T-helper 17 cell (primary cell): ENCODE measurements around the gene OR4D1. TPM values are rescaled to one million over a fixed set of nuclear protein-coding genes. Genes with fewer than 3 reads are reported as not detected.

Experiments used
- ATAC-seq: fragments of 150-1000 bp; cut with Tn5 transposase; 2 replicates; pipeline ENCODE4 v1.10.0; 2021; ENCODE audit warnings: mild to moderate bottlenecking, moderate library complexity
- DNase-seq, 3 donors: peaks; one replicate each; pipeline versions ENCODE4 v3.0.0 to v3.0.0-alpha.2; 2020 to 2021
- H3K9me3 ChIP-seq: one replicate; pipeline ENCODE4 v1.7.0; 2013; ENCODE audit warnings: low read length, mild to moderate bottlenecking; ENCODE audit not compliant: control insufficient read depth, poor library complexity, severe bottlenecking
- H3K27ac Mint-ChIP-seq: one replicate; pipeline ENCODE4 v1.8.0; 2022; ENCODE audit warnings: mild to moderate bottlenecking, moderate library complexity, mixed read lengths
- H3K27me3 Mint-ChIP-seq: one replicate; pipeline ENCODE4 v1.8.0; 2022; ENCODE audit warnings: mixed read lengths
- H3K36me3 Mint-ChIP-seq: one replicate; pipeline ENCODE4 v1.8.0; 2022; ENCODE audit warnings: low read depth, mixed read lengths
- H3K4me1 Mint-ChIP-seq: one replicate; pipeline ENCODE4 v1.8.0; 2022; ENCODE audit warnings: mild to moderate bottlenecking, mixed read lengths
- H3K4me3 Mint-ChIP-seq: one replicate; pipeline ENCODE4 v1.8.0; 2022; ENCODE audit warnings: mild to moderate bottlenecking, moderate library complexity, mixed read lengths
- total RNA-seq, 4 donors: library from RNA in 2 of 4; stranded (reverse) in 2 of 4; gene quantifications; one replicate each; pipeline ENCODE4 v1.2.3 and lab custom pipeline; 2022 to 2026

OR4D1 gene
- total RNA-seq, 2 donors from 2014 or later, result 1.0 to 1.2 TPM

- Mint-ChIP-seq H3K27ac (no peak overlapping the region), H3K4me1 (peaks cover 22% of the 10 kb centered on the region), H3K27me3 (no peaks in the 10 kb centered on the region), H3K4me3 (no peak overlapping the region), H3K36me3 (peaks cover 2% of the 10 kb centered on the region)
- ATAC-seq (no peak), DNase-seq (no peak)
- no peaks in the 10 kb centered on the region for H3K9me3 ChIP-seq
Observed at GRCh38 chr17:58165981-58166380, 17.8 kb downstream of the OR4D1 start.

- no peak within 1 kb of the TSS for H3K4me3 Mint-ChIP-seq
- ATAC-seq, result no peak
- peaks cover 27% of the 10 kb centered on the region for H3K4me1 Mint-ChIP-seq
- H3K27me3 Mint-ChIP-seq, result no peaks in the 10 kb centered on the region
- H3K36me3 Mint-ChIP-seq, result peaks cover 2% of the 10 kb centered on the region
- H3K27ac Mint-ChIP-seq, result peak within 1 kb of the TSS; percentile 74
- no peaks in the 10 kb centered on the region for H3K9me3 ChIP-seq
- DNase-seq, result no peak
Observed at GRCh38 chr17:58166682-58167081, 18.5 kb downstream of the OR4D1 start, which contains the start of gene OR4D2. Gene OR4D2, plus strand, starts transcription at chr17:58166982. Its CDS starts 2,674 bp downstream, at chr17:58169656.

- DNase-seq (no peak), ATAC-seq (no peak)
- no peaks in the 10 kb centered on the region for H3K9me3 ChIP-seq
- Mint-ChIP-seq H3K27me3 (no peaks in the 10 kb centered on the region), H3K4me3 (peak overlapping the region; percentile 39), H3K27ac (peak overlapping the region; percentile 43), H3K36me3 (no peaks in the 10 kb centered on the region), H3K4me1 (peaks cover 35% of the 10 kb centered on the region)
Observed at GRCh38 chr17:58170622-58171021, 22.4 kb downstream of the OR4D1 start.

GRCh38 chr17:58172369-58173071 lies 24.3 kb downstream of the OR4D1 start:
- ATAC-seq (peak; percentile 83), DNase-seq (peak in 1 of 3 donors; percentile 25)
- Mint-ChIP-seq H3K27me3 (peaks cover 11% of the 10 kb centered on the region), H3K4me1 (peaks cover 33% of the 10 kb centered on the region), H3K36me3 (peaks cover 2% of the 10 kb centered on the region), H3K27ac (peak overlapping the region; percentile 39), H3K4me3 (no peak overlapping the region)
- H3K9me3 ChIP-seq, result no peaks in the 10 kb centered on the region

GRCh38 chr17:58174871-58175270 lies 26.7 kb downstream of the OR4D1 start:
- H3K4me3 Mint-ChIP-seq, result no peak overlapping the region
- no peak for DNase-seq
- peaks cover 22% of the 10 kb centered on the region for H3K4me1 Mint-ChIP-seq
- H3K27ac Mint-ChIP-seq, result no peak overlapping the region
- ATAC-seq, result no peak
- peaks cover 2% of the 10 kb centered on the region for H3K36me3 Mint-ChIP-seq
- H3K27me3 Mint-ChIP-seq, result peaks cover 18% of the 10 kb centered on the region
- H3K9me3 ChIP-seq, result no peaks in the 10 kb centered on the region

GRCh38 chr17:58176200-58176599 lies 28.0 kb downstream of the OR4D1 start:
- no peaks in the 10 kb centered on the region for H3K9me3 ChIP-seq
- peaks cover 15% of the 10 kb centered on the region for H3K4me1 Mint-ChIP-seq
- H3K27ac Mint-ChIP-seq, result no peak overlapping the region
- DNase-seq (no peak), ATAC-seq (no peak)
- peaks cover 2% of the 10 kb centered on the region for H3K36me3 Mint-ChIP-seq
- H3K4me3 Mint-ChIP-seq, result no peak overlapping the region
- H3K27me3 Mint-ChIP-seq, result peaks cover 21% of the 10 kb centered on the region

GRCh38 chr17:58181796-58182195 lies 33.6 kb downstream of the OR4D1 start:
- Mint-ChIP-seq H3K27ac (no peak overlapping the region), H3K36me3 (peaks cover 2% of the 10 kb centered on the region), H3K4me1 (peaks cover 10% of the 10 kb centered on the region), H3K27me3 (peaks cover 26% of the 10 kb centered on the region), H3K4me3 (no peak overlapping the region)
- ATAC-seq (no peak), DNase-seq (no peak)
- no peaks in the 10 kb centered on the region for H3K9me3 ChIP-seq

- no peak for ATAC-seq
- H3K9me3 ChIP-seq, result no peaks in the 10 kb centered on the region
- H3K4me3 Mint-ChIP-seq, result no peak overlapping the region
- H3K27ac Mint-ChIP-seq, result no peak overlapping the region
- peaks cover 13% of the 10 kb centered on the region for H3K4me1 Mint-ChIP-seq
- H3K36me3 Mint-ChIP-seq, result peaks cover 2% of the 10 kb centered on the region
- no peak for DNase-seq
- H3K27me3 Mint-ChIP-seq, result peaks cover 30% of the 10 kb centered on the region
Observed at GRCh38 chr17:58183514-58183913, 35.3 kb downstream of the OR4D1 start.

- Mint-ChIP-seq H3K4me1 (peaks cover 13% of the 10 kb centered on the region), H3K27ac (no peak overlapping the region), H3K27me3 (peaks cover 30% of the 10 kb centered on the region), H3K36me3 (peaks cover 2% of the 10 kb centered on the region), H3K4me3 (no peak overlapping the region)
- ATAC-seq (no peak), DNase-seq (no peak)
- no peaks in the 10 kb centered on the region for H3K9me3 ChIP-seq
Observed at GRCh38 chr17:58184308-58184985, 36.3 kb downstream of the OR4D1 start.

- Mint-ChIP-seq H3K27me3 (peaks cover 36% of the 10 kb centered on the region), H3K36me3 (peaks cover 2% of the 10 kb centered on the region), H3K4me1 (peaks cover 13% of the 10 kb centered on the region), H3K27ac (no peak overlapping the region), H3K4me3 (no peak overlapping the region)
- ATAC-seq (no peak), DNase-seq (no peak)
- H3K9me3 ChIP-seq, result no peaks in the 10 kb centered on the region
Observed at GRCh38 chr17:58184986-58185761, 37.0 kb downstream of the OR4D1 start.

GRCh38 chr17:58186591-58186990 lies 38.4 kb downstream of the OR4D1 start:
- H3K27me3 Mint-ChIP-seq, result peaks cover 36% of the 10 kb centered on the region
- H3K4me3 Mint-ChIP-seq, result no peak overlapping the region
- peaks cover 2% of the 10 kb centered on the region for H3K36me3 Mint-ChIP-seq
- no peak overlapping the region for H3K27ac Mint-ChIP-seq
- H3K4me1 Mint-ChIP-seq, result peaks cover 9% of the 10 kb centered on the region
- no peak for DNase-seq
- ATAC-seq, result no peak
- H3K9me3 ChIP-seq, result no peaks in the 10 kb centered on the region

GRCh38 chr17:58187063-58187462 lies 38.9 kb downstream of the OR4D1 start:
- Mint-ChIP-seq H3K27me3 (peaks cover 32% of the 10 kb centered on the region), H3K27ac (no peak overlapping the region), H3K36me3 (peaks cover 2% of the 10 kb centered on the region), H3K4me3 (no peak overlapping the region), H3K4me1 (peaks cover 9% of the 10 kb centered on the region)
- no peak for DNase-seq
- H3K9me3 ChIP-seq, result no peaks in the 10 kb centered on the region
- no peak for ATAC-seq

- ATAC-seq (no peak), DNase-seq (no peak)
- Mint-ChIP-seq H3K36me3 (peaks cover 2% of the 10 kb centered on the region), H3K27me3 (peaks cover 31% of the 10 kb centered on the region), H3K27ac (no peak overlapping the region), H3K4me1 (peaks cover 9% of the 10 kb centered on the region), H3K4me3 (no peak overlapping the region)
- H3K9me3 ChIP-seq, result no peaks in the 10 kb centered on the region
Observed at GRCh38 chr17:58187675-58188074, 39.5 kb downstream of the OR4D1 start.
